NCI-H226 (cell line): ENCODE measurements around the gene NRTN.
"Not testable (repeated sequence)": the region's sequence is repeated elsewhere in the genome, so short reads cannot be mapped to it uniquely, and the experiment has no call there.

Source experiments
- DNase-seq: peaks from one replicate; pipeline ENCODE4 v3.0.0-alpha.2; 2015

NRTN gene

DNA sequence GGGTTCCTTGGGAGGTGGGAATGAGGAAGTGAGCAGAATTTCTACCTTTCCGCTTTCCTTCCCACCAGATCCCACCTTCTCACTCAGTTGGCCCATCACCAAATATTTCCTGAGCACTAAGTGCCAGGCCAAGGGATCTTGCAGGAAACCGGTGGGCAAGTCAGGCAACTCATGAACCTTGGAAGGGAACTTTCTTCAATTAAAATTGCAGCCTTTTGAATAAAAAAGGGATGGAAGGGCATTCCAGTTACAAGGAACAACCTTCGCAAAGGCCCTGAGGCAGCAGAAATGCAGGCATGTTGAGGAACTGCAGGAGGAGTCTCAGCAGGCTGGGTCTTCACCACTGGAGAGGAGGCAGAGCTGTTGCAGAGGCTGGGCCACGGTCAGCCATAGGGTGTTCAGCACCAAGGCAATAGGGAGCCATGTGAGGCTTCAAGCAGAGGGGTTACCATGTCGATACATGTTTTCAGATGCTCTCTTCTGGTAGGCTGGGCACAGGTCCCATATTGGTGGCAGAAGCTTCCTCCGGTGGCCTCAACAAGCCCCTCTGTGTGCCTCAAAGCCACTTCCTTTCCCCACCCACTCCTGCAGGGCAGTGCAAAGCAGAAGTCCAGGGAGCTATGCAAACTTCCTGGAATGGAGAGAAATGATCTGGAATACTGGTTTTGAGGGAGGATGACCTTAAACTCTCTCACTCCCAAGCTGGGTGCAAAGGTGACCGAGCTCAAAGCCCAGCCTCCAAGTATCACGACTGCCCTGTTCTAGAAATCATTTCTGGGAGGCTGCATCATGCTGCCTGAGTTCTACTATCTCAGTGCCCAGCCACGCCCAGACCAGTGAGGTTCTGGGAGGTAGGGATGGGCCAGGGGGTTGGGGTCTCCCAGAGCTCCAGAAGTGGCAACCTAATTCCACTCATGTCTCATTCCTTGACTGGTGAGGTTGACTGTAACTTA is 34.5 kb downstream of the NRTN start, which contains the start of gene FUT6:
Gene FUT6 (minus strand): TSS at position 638 of the 953 bp plus-strand sequence. CDS start 7,135 bp downstream, outside the sequence.
- no peak for DNase-seq

DNA sequence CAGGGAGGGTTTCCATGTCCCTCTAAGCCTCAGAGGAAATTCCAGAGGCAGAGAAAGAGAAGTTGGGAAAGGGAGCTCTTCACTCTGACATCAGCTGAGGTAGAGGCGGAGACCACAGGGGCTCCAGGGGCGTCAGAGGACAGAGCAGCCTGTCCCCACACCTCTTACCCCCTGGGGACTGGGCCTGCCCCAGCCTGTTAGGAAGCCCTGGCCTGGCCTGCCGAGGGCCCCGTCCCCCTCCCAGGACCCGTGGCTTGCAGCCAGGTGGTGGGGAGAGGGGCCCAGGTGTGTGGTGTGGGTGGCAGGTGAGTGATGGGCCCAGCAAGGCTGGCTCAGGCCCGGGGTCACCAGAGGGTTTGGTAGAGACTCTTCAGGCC is 36.9 kb downstream of the NRTN start:
- DNase-seq = not testable (repeated sequence)

GRCh38 chr19:5843295-5843927 is 38.5 kb downstream of the NRTN start:
- DNase-seq = no peak

- DNase-seq = no peak
Observed at GRCh38 chr19:5844456-5845433, 39.9 kb downstream of the NRTN start.

DNA sequence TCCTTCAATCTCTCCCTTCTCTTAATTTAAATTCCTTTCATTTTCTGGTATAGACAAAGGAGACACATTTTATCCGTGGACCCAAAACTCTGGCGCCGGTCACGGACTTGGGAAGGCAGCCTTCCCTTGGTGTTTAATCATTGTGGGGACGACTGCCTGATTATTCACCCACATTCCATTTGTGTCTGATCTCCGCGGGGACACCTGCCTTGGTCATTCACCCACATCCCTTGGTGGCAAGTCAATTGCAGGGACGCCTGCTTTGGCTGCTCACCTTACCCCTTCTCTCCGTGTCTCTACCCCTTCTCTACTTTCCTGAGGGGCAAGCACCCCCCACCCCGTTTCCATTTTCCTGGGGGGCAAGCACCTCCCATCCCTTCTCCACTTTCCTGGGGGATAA is 43.0 kb downstream of the NRTN start:
- not testable (repeated sequence) for DNase-seq

- DNase-seq = not testable (repeated sequence)
Observed at GRCh38 chr19:5848621-5849020, 43.8 kb downstream of the NRTN start.

GRCh38 chr19:5850189-5850588 is 45.3 kb downstream of the NRTN start:
- no peak for DNase-seq

DNA sequence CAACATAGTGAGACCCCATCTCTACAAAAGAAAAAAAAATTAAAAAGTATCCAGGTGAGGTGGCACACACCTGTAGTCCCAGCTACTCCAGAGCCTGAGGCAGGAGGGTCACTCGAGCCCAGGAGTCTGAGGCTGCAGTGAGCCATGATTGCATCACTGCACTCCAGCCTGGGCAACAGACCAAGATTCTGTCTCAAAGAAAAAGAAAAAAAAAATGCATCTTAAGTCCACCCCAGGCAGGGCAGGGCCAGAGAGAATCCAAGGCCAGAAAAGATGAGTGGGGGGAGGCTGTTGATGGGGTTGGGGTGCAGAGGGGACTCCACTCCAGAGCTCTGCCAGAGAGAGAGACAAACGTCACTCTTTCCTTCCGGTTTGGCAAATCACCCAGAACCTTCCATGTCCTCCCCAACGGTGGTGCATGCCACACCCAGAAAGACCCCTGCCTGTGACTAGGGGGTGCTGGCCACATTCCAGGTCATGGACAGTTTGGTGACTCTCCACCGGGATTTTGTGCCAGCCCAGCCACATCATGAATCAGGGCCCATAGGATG is 46.0 kb downstream of the NRTN start:
- peak; percentile 44 for DNase-seq

- no peak for DNase-seq
Observed at GRCh38 chr19:5851302-5851701, 46.4 kb downstream of the NRTN start, which contains the start of gene FUT3. TSS of gene FUT3 (minus strand) at chr19:5851449.

GRCh38 chr19:5854121-5854520 is 49.3 kb downstream of the NRTN start:
- DNase-seq = not testable (repeated sequence)

DNA sequence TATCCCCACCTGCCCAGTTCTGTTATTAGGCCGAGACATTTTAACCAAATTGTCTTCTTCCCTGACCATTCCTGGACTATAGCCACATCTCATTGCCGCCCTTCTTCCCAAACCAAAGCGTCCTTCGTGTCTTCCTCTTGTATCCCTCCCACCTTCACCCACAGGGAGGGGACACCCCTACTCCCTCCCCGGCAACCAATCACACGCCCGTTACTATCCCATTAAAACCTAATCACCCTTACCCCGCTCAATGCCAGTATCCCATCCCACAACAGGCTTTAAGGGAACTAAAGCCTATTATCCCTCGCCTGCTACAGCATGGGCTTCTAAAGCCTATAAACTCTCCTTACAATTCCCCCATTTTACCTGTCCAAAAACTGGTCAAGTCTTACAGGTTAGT is 50.3 kb downstream of the NRTN start:
- DNase-seq = not testable (repeated sequence)

DNA sequence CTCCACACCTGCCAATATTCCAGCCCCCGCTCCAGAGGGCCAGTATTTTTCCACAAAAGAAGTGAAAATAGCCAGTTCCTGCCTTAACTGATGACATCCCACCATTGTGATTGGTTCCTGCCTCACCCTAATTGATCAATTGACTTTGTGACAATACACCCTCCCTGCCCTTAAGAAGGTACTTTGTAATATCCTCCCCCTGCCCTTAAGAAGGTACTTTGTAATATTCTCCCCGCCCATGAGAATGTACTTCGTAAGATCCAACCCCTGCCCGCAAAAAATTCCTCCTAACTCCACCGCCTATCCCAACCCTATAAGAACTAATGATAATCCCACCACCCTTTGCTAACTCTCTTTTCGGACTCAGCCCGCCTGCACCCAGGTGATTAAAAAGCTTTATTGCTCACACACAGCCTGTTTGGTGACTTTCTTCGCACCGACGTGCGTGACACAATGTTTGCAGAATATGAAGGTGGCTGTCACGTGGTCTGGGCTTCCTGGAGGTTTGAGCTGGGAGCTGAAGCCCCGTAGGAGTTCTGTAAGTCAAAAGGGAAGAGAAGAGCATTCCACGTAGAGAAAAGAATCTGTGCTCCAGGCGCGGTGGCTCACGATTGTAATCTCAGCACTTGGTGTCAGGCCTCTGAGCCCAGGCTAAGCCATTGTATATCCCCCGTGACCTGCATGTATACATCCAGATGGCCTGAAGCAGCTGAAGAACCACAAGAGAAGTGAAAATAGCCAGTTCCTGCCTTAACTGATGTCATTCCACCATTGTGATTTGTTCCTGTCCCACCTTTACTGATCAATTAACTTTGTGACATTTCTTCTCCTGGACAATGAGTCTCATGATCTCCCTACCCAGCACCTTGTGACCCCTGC is 52.6 kb downstream of the NRTN start:
- no peak for DNase-seq

DNA sequence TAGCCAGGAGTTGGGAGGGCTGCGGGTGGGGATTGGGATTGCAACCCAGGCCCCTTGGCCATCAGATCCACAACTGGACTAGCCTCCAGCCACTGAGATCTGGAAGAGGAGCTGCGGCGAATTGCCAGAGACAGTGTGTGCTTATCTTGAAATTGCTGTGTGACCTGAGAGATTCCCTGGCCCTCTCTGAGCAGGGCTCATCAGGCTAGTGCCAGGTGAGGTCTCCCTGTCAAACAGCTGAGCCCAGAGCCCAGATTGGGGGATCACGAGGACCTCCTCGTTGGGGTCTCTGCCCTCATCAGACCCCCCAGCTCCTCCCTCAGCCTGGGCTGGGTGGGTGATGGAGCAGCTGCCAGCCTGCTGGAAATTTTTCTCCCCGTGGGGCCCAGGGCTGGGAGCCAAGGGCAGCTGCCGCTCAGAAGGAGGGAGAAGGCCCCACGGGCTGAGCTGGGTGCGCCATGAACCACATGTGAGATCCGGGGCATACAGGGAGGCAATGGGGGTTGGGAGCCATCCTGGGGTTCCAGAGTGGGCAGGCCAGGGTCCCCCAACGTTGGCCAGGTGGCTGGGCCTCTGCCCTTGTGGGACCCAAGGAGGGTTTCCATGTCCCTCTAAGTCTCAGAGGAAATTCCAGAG is 58.3 kb downstream of the NRTN start:
- DNase-seq = no peak

- no peak for DNase-seq
Observed at GRCh38 chr19:5864013-5864720, 59.3 kb downstream of the NRTN start.

DNA sequence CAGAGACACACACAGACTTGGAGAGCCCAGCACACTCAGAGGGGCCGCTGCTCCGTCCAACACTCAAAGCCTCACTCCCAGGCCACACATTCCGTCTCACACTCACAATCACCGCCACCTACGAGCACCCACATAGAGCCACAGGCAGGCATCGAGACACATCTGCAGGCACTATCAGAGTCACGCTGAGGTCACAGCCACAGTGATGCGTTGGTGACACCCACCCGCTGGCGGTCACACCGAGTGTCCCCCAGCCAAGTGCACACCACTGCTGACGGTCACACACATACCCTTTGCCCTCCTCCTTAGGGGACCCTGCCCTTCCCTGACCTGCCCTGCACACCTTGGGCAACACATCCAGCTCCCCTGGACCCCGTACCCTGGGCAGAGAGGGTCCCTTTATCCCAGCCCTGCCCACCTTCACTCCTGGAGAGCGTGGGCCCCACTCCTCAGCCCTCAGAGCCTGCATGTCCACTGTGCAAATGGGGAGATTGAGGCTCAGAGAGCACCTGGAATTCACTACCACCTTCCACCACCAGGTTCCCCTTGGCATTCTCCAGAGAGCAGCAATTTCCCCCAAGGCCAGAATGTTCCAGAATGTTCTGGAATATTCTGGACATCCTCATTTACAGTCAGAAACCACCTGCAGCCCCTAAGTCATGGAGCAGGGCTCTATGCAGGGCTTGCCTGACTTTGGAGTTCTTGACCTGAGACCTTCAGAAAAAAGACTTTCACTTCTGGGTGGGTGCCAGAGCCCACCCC is 60.0 kb downstream of the NRTN start:
- DNase-seq = no peak

DNA sequence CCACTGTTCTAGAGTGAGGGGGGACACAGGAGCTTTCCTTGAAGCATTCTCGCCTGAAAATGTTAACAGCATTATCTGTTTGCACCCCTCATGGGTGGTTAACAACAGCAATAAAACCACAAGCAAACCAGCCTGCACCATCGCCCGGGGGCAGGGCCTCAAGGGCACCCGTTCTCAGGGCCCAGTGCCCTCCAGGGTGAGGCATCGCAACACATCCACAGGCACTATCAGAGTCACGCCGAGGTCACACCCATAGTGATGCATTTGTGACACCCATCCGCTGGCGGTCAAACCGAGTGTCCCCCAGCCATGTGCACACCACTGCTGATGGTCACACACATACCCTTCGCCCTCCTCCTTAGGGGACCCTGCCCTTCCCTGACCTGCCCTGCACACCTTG is 60.9 kb downstream of the NRTN start:
- DNase-seq = no peak

GRCh38 chr19:5867201-5868136 is 62.6 kb downstream of the NRTN start:
- no peak for DNase-seq

- no peak for DNase-seq
Observed at GRCh38 chr19:5870986-5871394, 66.1 kb downstream of the NRTN start.
